SH-SY5Y (cell line): ENCODE data around the gene DNAJC15.

Experiments
- GATA2 ChIP-seq: IDR thresholded peaks from 2 replicates; pipeline ENCODE4 v1.6.1; 2011; ENCODE audit warnings: mild to moderate bottlenecking, low read depth, low read length
- GATA3 ChIP-seq: IDR thresholded peaks from 2 replicates; pipeline ENCODE4 v1.6.1; 2011; ENCODE audit warnings: low read depth, mild to moderate bottlenecking, low read length, moderate library complexity

DNA sequence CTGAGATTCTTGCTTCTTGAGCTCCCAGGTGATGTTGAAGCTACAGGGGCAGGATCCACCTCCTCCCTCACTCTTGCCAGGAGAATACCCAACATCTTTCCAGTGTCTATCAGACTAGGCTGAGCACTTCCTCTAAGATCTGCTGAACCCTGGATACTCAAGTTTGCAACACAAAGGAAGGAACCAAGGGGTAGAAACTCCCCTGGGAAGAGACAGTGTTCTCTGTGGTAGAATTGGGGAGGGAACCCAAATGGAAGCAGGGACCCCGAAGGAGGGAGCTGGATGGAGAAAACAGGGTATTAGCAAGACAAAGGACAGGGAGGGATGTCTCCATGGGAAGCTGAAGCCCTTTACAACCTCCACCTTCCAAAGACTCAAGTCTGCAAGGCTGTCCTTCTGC is 117.6 kb downstream of the DNAJC15 start:
- TF ChIP-seq GATA3 (no peak), GATA2 (no peak)
